HEK293 (cell line): ENCODE measurements around the gene ERCC5.

Experiments used
- CTCF ChIA-PET: fragments of 350-600 bp; formaldehyde crosslinking; extraction: SDS; loops from one replicate; lab custom pipeline; 2021; ENCODE audit warnings: antibody characterized with exemption; lab: Yijun Ruan, JAX
- POLR2A ChIA-PET: fragments of 300-600 bp; formaldehyde crosslinking; extraction: SDS; loops from one replicate; lab custom pipeline; 2020; ENCODE audit warnings: antibody characterized with exemption, inconsistent platforms; lab: Yijun Ruan, JAX
- H3K27ac ChIP-seq: fragments of 200-500 bp; sonication (Bioruptor generic); 2 replicates; pipeline ENCODE4 v1.5.1; 2014; ENCODE audit warnings: low read depth, low read length, control low read depth, inconsistent platforms; ENCODE audit errors: extremely low read depth
- H3K36me3 ChIP-seq, 2 experiments: fragments of 200-500 bp in 1 of 2; sonication (Bioruptor generic) in 1 of 2; 1 replicate in 1 of 2; 2 replicates in 1 of 2; pipeline ENCODE4 v1.5.1; 2014 to 2017; ENCODE audit warnings: inconsistent platforms in 2 of 2, low read length in 2 of 2; ENCODE audit not compliant: control insufficient read depth in 2 of 2, insufficient read depth in 1 of 2
- H3K4me1 ChIP-seq: fragments of 200-500 bp; sonication (Bioruptor generic); 2 replicates; pipeline ENCODE4 v1.5.1; 2014; ENCODE audit warnings: mild to moderate bottlenecking, low read length, inconsistent platforms; ENCODE audit not compliant: control insufficient read depth, insufficient read depth
- H3K4me3 ChIP-seq: 2 replicates; pipeline ENCODE4 v1.5.1; 2011; ENCODE audit warnings: low read depth, mild to moderate bottlenecking, control low read depth, low read length, moderate library complexity
- H3K9me3 ChIP-seq: fragments of 200-500 bp; sonication (Bioruptor generic); 2 replicates; pipeline ENCODE4 v1.5.1; 2014; ENCODE audit warnings: low read depth, low read length, inconsistent platforms; ENCODE audit not compliant: control insufficient read depth, insufficient read depth
- AEBP2 ChIP-seq: fragments of 450-650 bp; formaldehyde crosslinking; IDR thresholded peaks from 2 replicates; pipeline ENCODE4 v1.5.1; 2016; ENCODE audit warnings: missing biosample characterization, missing genetic modification characterization, borderline replicate concordance
- HOXA7 ChIP-seq: sonication (generic); formaldehyde crosslinking; IDR thresholded peaks from 2 replicates; pipeline ENCODE4 v1.8.1; 2022; ENCODE audit warnings: missing genetic modification reagents, borderline replicate concordance
- HOXD13 ChIP-seq: sonication (generic); formaldehyde crosslinking; IDR thresholded peaks from 2 replicates; pipeline ENCODE4 v1.8.0; 2022; ENCODE audit warnings: missing genetic modification reagents, borderline replicate concordance
- OVOL3 ChIP-seq: fragments of 450-650 bp; formaldehyde crosslinking; IDR thresholded peaks from 2 replicates; pipeline ENCODE4 v1.5.1; 2016; ENCODE audit warnings: missing biosample characterization, missing genetic modification characterization
- PRDM1 ChIP-seq: fragments of 450-650 bp; formaldehyde crosslinking; IDR thresholded peaks from 2 replicates; pipeline ENCODE4; 2016; ENCODE audit warnings: missing biosample characterization, missing genetic modification characterization
- YY2 ChIP-seq: fragments of 450-650 bp; formaldehyde crosslinking; IDR thresholded peaks from 2 replicates; pipeline ENCODE4 v1.5.1; 2016; ENCODE audit warnings: missing biosample characterization, missing genetic modification characterization
- ZBTB26 ChIP-seq: fragments of 450-650 bp; formaldehyde crosslinking; optimal IDR thresholded peaks from 2 replicates; pipeline ENCODE3; 2016; ENCODE audit warnings: missing biosample characterization, mild to moderate bottlenecking, missing genetic modification characterization
- ZFP37 ChIP-seq: fragments of 450-650 bp; formaldehyde crosslinking; IDR thresholded peaks from 2 replicates; pipeline ENCODE4 v1.5.1; 2016; ENCODE audit warnings: missing biosample characterization, missing genetic modification characterization
- ZNF146 ChIP-seq: fragments of 450-650 bp; formaldehyde crosslinking; IDR thresholded peaks from 2 replicates; pipeline ENCODE4 v1.5.1; 2016; ENCODE audit warnings: missing biosample characterization, missing genetic modification characterization
- ZNF148 ChIP-seq: fragments of 450-650 bp; formaldehyde crosslinking; IDR thresholded peaks from 2 replicates; pipeline ENCODE4 v1.5.0; 2017; ENCODE audit warnings: missing biosample characterization, missing genetic modification characterization, borderline replicate concordance
- ZNF169 ChIP-seq: fragments of 450-650 bp; formaldehyde crosslinking; IDR thresholded peaks from 2 replicates; pipeline ENCODE4 v1.5.1; 2016; ENCODE audit warnings: missing biosample characterization, missing genetic modification characterization
- ZNF302 ChIP-seq: fragments of 450-650 bp; formaldehyde crosslinking; IDR thresholded peaks from 2 replicates; pipeline ENCODE4 v1.5.1; 2016; ENCODE audit warnings: missing biosample characterization, missing genetic modification characterization, low read depth
- ZNF530 ChIP-seq: fragments of 450-650 bp; formaldehyde crosslinking; IDR thresholded peaks from 2 replicates; pipeline ENCODE4 v1.5.1; 2016; ENCODE audit warnings: low read depth, missing biosample characterization, missing genetic modification characterization
- ZNF544 ChIP-seq: fragments of 450-650 bp; formaldehyde crosslinking; IDR thresholded peaks from 2 replicates; pipeline ENCODE4 v1.5.0; 2017; ENCODE audit warnings: missing biosample characterization, missing genetic modification characterization
- ZNF843 ChIP-seq: fragments of 450-650 bp; formaldehyde crosslinking; IDR thresholded peaks from 2 replicates; pipeline ENCODE4 v1.5.1; 2016; ENCODE audit warnings: missing biosample characterization, missing genetic modification characterization
- TF ChIP-seq, protein P1 (sequence below): fragments of 450-650 bp; formaldehyde crosslinking; IDR thresholded peaks from 2 replicates; pipeline ENCODE4 v1.5.1; 2016; ENCODE audit warnings: missing biosample characterization, missing genetic modification characterization

ERCC5 gene

DNA sequence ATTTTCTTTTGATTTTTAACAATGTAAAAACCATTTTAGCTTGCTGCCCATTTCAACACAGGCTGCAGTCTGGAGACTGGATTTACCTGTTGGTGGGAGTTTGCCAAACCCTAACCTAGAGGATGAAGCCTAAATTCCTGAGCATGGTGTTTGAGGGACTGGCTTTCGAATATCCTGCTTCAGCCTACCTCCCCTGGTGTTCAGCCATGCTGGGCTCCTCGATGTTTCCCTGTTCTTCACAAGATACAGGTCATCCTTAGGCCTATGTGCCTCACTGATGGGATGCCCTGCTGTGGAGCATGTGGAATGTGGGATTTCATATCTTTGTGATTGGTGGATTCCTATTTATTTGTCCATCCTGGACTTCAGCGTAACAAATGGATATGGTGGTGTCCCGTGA lies 20.4 kb upstream of the ERCC5 start:
- no peaks in the 10 kb centered on the region for H3K4me1 ChIP-seq
- peaks cover 8 to 57% of the 10 kb centered on the region in 2 experiments; a peak in 1 of 3 replicates for H3K36me3 ChIP-seq
- H3K27ac ChIP-seq, result no peak overlapping the region
- H3K4me3 ChIP-seq, result no peak overlapping the region
- ChIA-PET CTCF (no interaction called here), POLR2A (no interaction called here)
- no peak for TF ChIP-seq ZNF302
- TF ChIP-seq HOXA7 (CRISPR knock-in tag), result no peak
- TF ChIP-seq ZNF544 (tag by site-specific recombination), result no peak
- TF ChIP-seq ZNF843 (tag by site-specific recombination), result no peak
- TF ChIP-seq YY2 (tag by site-specific recombination), result no peak
- no peak for TF ChIP-seq ZNF530 (tag by site-specific recombination)
- no peak for TF ChIP-seq AEBP2 (tag by site-specific recombination)
- TF ChIP-seq HOXD13 (CRISPR knock-in tag), result no peak
- TF ChIP-seq ZNF169 (tag by site-specific recombination), result no peak
- no peak for TF ChIP-seq ZBTB26 (tag by site-specific recombination)
- TF ChIP-seq, protein P1, sequence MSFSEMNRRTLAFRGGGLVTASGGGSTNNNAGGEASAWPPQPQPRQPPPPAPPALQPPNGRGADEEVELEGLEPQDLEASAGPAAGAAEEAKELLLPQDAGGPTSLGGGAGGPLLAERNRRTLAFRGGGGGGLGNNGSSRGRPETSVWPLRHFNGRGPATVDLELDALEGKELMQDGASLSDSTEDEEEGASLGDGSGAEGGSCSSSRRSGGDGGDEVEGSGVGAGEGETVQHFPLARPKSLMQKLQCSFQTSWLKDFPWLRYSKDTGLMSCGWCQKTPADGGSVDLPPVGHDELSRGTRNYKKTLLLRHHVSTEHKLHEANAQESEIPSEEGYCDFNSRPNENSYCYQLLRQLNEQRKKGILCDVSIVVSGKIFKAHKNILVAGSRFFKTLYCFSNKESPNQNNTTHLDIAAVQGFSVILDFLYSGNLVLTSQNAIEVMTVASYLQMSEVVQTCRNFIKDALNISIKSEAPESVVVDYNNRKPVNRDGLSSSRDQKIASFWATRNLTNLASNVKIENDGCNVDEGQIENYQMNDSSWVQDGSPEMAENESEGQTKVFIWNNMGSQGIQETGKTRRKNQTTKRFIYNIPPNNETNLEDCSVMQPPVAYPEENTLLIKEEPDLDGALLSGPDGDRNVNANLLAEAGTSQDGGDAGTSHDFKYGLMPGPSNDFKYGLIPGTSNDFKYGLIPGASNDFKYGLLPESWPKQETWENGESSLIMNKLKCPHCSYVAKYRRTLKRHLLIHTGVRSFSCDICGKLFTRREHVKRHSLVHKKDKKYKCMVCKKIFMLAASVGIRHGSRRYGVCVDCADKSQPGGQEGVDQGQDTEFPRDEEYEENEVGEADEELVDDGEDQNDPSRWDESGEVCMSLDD (tag by site-specific recombination), result no peak
- TF ChIP-seq OVOL3 (tag by site-specific recombination), result no peak
- no peak for TF ChIP-seq ZFP37 (tag by site-specific recombination)
- no peak for TF ChIP-seq ZNF148 (tag by site-specific recombination)
- TF ChIP-seq ZNF146, result no peak
- TF ChIP-seq, all 188 proteins: peak for 0
- no peaks in the 10 kb centered on the region for H3K9me3 ChIP-seq

- no peaks in the 10 kb centered on the region for H3K9me3 ChIP-seq
- CTCF ChIA-PET, result no interaction called here
- POLR2A ChIA-PET, result no interaction called here
- no peaks in the 10 kb centered on the region for H3K4me1 ChIP-seq
- H3K4me3 ChIP-seq, result no peak overlapping the region
- no peak overlapping the region for H3K27ac ChIP-seq
- no peak for TF ChIP-seq ZNF302
- peak; percentile 8; the same call in 1 of the 2 replicates for TF ChIP-seq PRDM1 (tag by site-specific recombination)
- TF ChIP-seq, all 188 proteins: peak for 1
- H3K36me3 ChIP-seq, result peaks cover 8 to 52% of the 10 kb centered on the region in 2 experiments; a peak in 1 of 3 replicates
Measured at GRCh38 chr13:102825921-102826706, 19.7 kb upstream of the ERCC5 start.
